ENCODE measurements around the gene KCND2.
"Not testable (repeated sequence)": the region's sequence is repeated elsewhere in the genome, so short reads cannot be mapped to it uniquely, and the experiment has no call there.

KCND2 gene

GRCh38 chr7:120272701-120273475 lies at the start of gene KCND2:
Gene KCND2 (plus strand): TSS chr7:120273175.
- DNase-seq (ENCODE audit: low read depth, low spot score): no peak

- DNase-seq (ENCODE audit: low read depth, low spot score): no peak
Measured at GRCh38 chr7:120226188-120226587, 46.8 kb upstream of the KCND2 start.

- no peak for DNase-seq (ENCODE audit: low read depth, low spot score)
Measured at GRCh38 chr7:120227255-120227654, 45.7 kb upstream of the KCND2 start.

- no peak for DNase-seq (ENCODE audit: low read depth, low spot score)
Measured at GRCh38 chr7:120229084-120229483, 43.9 kb upstream of the KCND2 start.

- DNase-seq (ENCODE audit: low read depth, low spot score): no peak
Measured at GRCh38 chr7:120233338-120233737, 39.6 kb upstream of the KCND2 start.

GRCh38 chr7:120240350-120240749 lies 32.6 kb upstream of the KCND2 start:
- not testable (repeated sequence) for DNase-seq (ENCODE audit: low read depth, low spot score)

GRCh38 chr7:120241973-120242372 lies 31.0 kb upstream of the KCND2 start:
- DNase-seq (ENCODE audit: low read depth, low spot score): no peak

- DNase-seq (ENCODE audit: low read depth, low spot score): no peak
Measured at GRCh38 chr7:120254845-120255244, 18.1 kb upstream of the KCND2 start.

- no peak for DNase-seq (ENCODE audit: low read depth, low spot score)
Measured at GRCh38 chr7:120256344-120257070, 16.5 kb upstream of the KCND2 start.

- DNase-seq (ENCODE audit: low read depth, low spot score): no peak
Measured at GRCh38 chr7:120259386-120259785, 13.6 kb upstream of the KCND2 start.

GRCh38 chr7:120260111-120260510 lies 12.9 kb upstream of the KCND2 start:
- no peak for DNase-seq (ENCODE audit: low read depth, low spot score)

- DNase-seq (ENCODE audit: low read depth, low spot score): no peak
Measured at GRCh38 chr7:120272261-120272660, 714 bp upstream of the KCND2 start.

GRCh38 chr7:120273476-120273975 lies 551 bp downstream of the KCND2 start:
- DNase-seq (ENCODE audit: low read depth, low spot score): no peak

GRCh38 chr7:120274482-120274881 lies 1.5 kb downstream of the KCND2 start:
- no peak for DNase-seq (ENCODE audit: low read depth, low spot score)

GRCh38 chr7:120274899-120275298 lies 1.9 kb downstream of the KCND2 start:
- DNase-seq (ENCODE audit: low read depth, low spot score): no peak

- DNase-seq (ENCODE audit: low read depth, low spot score): no peak
Measured at GRCh38 chr7:120276720-120277119, 3.7 kb downstream of the KCND2 start.

GRCh38 chr7:120278773-120279172 lies 5.8 kb downstream of the KCND2 start:
- DNase-seq (ENCODE audit: low read depth, low spot score): no peak

GRCh38 chr7:120280743-120281142 lies 7.8 kb downstream of the KCND2 start:
- DNase-seq (ENCODE audit: low read depth, low spot score): no peak

- DNase-seq (ENCODE audit: low read depth, low spot score): no peak
Measured at GRCh38 chr7:120293027-120293426, 20.1 kb downstream of the KCND2 start.

GRCh38 chr7:120302190-120302589 lies 29.2 kb downstream of the KCND2 start:
- DNase-seq (ENCODE audit: low read depth, low spot score): no peak

GRCh38 chr7:120303105-120303504 lies 30.1 kb downstream of the KCND2 start:
- no peak for DNase-seq (ENCODE audit: low read depth, low spot score)

GRCh38 chr7:120304674-120305073 lies 31.7 kb downstream of the KCND2 start:
- no peak for DNase-seq (ENCODE audit: low read depth, low spot score)

- DNase-seq (ENCODE audit: low read depth, low spot score): no peak
Measured at GRCh38 chr7:120307991-120308545, 35.1 kb downstream of the KCND2 start.
